Activated CD8-positive, alpha-beta T cell treated with anti-CD3 and anti-CD28 coated beads for 36 hours (primary cell): ENCODE results near the gene MAGEA6. TPM values are rescaled to one million over a fixed set of nuclear protein-coding genes. Genes with fewer than 3 reads are reported as not detected.
"Not testable (repeated sequence)": the region's sequence is repeated elsewhere in the genome, so short reads cannot be mapped to it uniquely, and the experiment has no call there.

ENCODE experiments used
- ATAC-seq: fragments of 200-7000 bp; cut with Tn5 transposase; one replicate; pipeline ENCODE4 v1.10.0; 2021; ENCODE audit warnings: mild to moderate bottlenecking, moderate library complexity
- CTCF ChIA-PET: fragments of 350-600 bp; sonication (Branson Sonifier 250); formaldehyde crosslinking; loops from one replicate; lab custom pipeline; 2021; ENCODE audit warnings: antibody characterized with exemption; lab: Charles Lee
- POLR2A ChIA-PET: fragments of 350-600 bp; sonication (Branson Sonifier 250); formaldehyde crosslinking; loops from one replicate; lab custom pipeline; 2021; ENCODE audit warnings: antibody characterized with exemption; lab: Charles Lee
- DNase-seq: peaks from one replicate; pipeline ENCODE4 v3.0.0-alpha.2; 2020
- H3K27ac Mint-ChIP-seq: one replicate; pipeline ENCODE4 v1.8.0; 2021; ENCODE audit warnings: mild to moderate bottlenecking, mixed read lengths
- H3K27me3 Mint-ChIP-seq: one replicate; pipeline ENCODE4 v1.8.0; 2021; ENCODE audit warnings: mixed read lengths
- H3K36me3 Mint-ChIP-seq: one replicate; pipeline ENCODE4 v1.8.0; 2021; ENCODE audit warnings: low read depth, mixed read lengths
- H3K4me1 Mint-ChIP-seq: one replicate; pipeline ENCODE4 v1.8.0; 2021; ENCODE audit warnings: low read depth, mixed read lengths
- H3K4me3 Mint-ChIP-seq: one replicate; pipeline ENCODE4 v1.8.0; 2021; ENCODE audit warnings: mild to moderate bottlenecking, moderate library complexity, mixed read lengths
- H3K9me3 Mint-ChIP-seq: one replicate; pipeline ENCODE4 v1.8.0; 2021; ENCODE audit warnings: mixed read lengths
- CTCF ChIP-seq: fragments of 200-600 bp; IDR thresholded peaks from one replicate; pipeline ENCODE4 v1.8.0; 2022; ENCODE audit warnings: antibody characterized with exemption, mild to moderate bottlenecking
- intact Hi-C: fragments of 100-400 bp; cut with micrococcal nuclease; formaldehyde crosslinking; loops from one replicate; pipeline ENCODE4 v1.10.0; 2022
- total RNA-seq, 2 experiments: library from RNA; stranded (reverse); gene quantifications; one replicate each; pipeline ENCODE4 v1.2.3, GENCODE V29; 2021

The MAGEA6 gene
- total RNA-seq, 2 experiments from 2014 or later: not detected

- CTCF ChIA-PET, H3K36me3 Mint-ChIP-seq, H3K9me3 Mint-ChIP-seq, ATAC-seq, H3K4me3 Mint-ChIP-seq, intact Hi-C loops, H3K4me1 Mint-ChIP-seq, H3K27ac Mint-ChIP-seq, POLR2A ChIA-PET, DNase-seq, H3K27me3 Mint-ChIP-seq: not testable (repeated sequence)
These were observed 14.6 kb downstream of the MAGEA6 start for GRCh38 chrX:152754871-152755270.

GRCh38 chrX:152753686-152754650, 15.5 kb downstream of the MAGEA6 start, which contains the start of gene MAGEA2:
TSS of gene MAGEA2 (minus strand) at chrX:152753842. CDS start at chrX:152751363, 2,479 bp downstream.
- ATAC-seq, POLR2A ChIA-PET, DNase-seq, CTCF ChIA-PET, H3K27ac Mint-ChIP-seq, H3K9me3 Mint-ChIP-seq, H3K36me3 Mint-ChIP-seq, H3K27me3 Mint-ChIP-seq, H3K4me3 Mint-ChIP-seq, H3K4me1 Mint-ChIP-seq, intact Hi-C loops: not testable (repeated sequence)

GRCh38 chrX:152738560-152738959, 30.9 kb downstream of the MAGEA6 start:
- no peak for DNase-seq
- no peak for ATAC-seq
- H3K9me3 Mint-ChIP-seq: no peaks in the 10 kb centered on the region
- no peaks in the 10 kb centered on the region for H3K27me3 Mint-ChIP-seq
- H3K4me3 Mint-ChIP-seq: no peak overlapping the region
- POLR2A ChIA-PET: no interaction called here
- H3K4me1 Mint-ChIP-seq: no peaks in the 10 kb centered on the region
- H3K27ac Mint-ChIP-seq: no peak overlapping the region
- no peak for TF ChIP-seq CTCF
- H3K36me3 Mint-ChIP-seq: no peaks in the 10 kb centered on the region
- intact Hi-C loops: no loop called here
- CTCF ChIA-PET: no interaction called here

- H3K4me3 Mint-ChIP-seq, intact Hi-C loops, H3K4me1 Mint-ChIP-seq, POLR2A ChIA-PET, ATAC-seq, H3K27me3 Mint-ChIP-seq, H3K36me3 Mint-ChIP-seq, CTCF ChIA-PET, H3K27ac Mint-ChIP-seq, DNase-seq, H3K9me3 Mint-ChIP-seq: not testable (repeated sequence)
These were observed 33.0 kb downstream of the MAGEA6 start for GRCh38 chrX:152736528-152736927.

- no peaks in the 10 kb centered on the region for H3K27me3 Mint-ChIP-seq
- CTCF ChIA-PET: no interaction called here
- no peak for ATAC-seq
These were observed 33.5 kb downstream of the MAGEA6 start for GRCh38 chrX:152735860-152736511.

GRCh38 chrX:152735101-152735500, 34.4 kb downstream of the MAGEA6 start:
- Mint-ChIP-seq H3K36me3 (no peaks in the 10 kb centered on the region), H3K27me3 (no peaks in the 10 kb centered on the region), H3K9me3 (no peaks in the 10 kb centered on the region), H3K27ac (no peak overlapping the region), H3K4me1 (no peaks in the 10 kb centered on the region), H3K4me3 (no peak overlapping the region)
- no peak for DNase-seq
- no peak for ATAC-seq
- ChIA-PET POLR2A (no interaction called here), CTCF (no interaction called here)
- intact Hi-C loops: no loop called here
- no peak for TF ChIP-seq CTCF

More at GRCh38 chrX:152735860-152736511, 33.5 kb downstream of the MAGEA6 start:
- H3K4me3 Mint-ChIP-seq: no peak overlapping the region
- TF ChIP-seq CTCF: no peak
- POLR2A ChIA-PET: no interaction called here
- H3K9me3 Mint-ChIP-seq: no peaks in the 10 kb centered on the region
- H3K27ac Mint-ChIP-seq: no peak overlapping the region
- DNase-seq: no peak
- intact Hi-C loops: no loop called here
- H3K4me1 Mint-ChIP-seq: no peaks in the 10 kb centered on the region
- H3K36me3 Mint-ChIP-seq: no peaks in the 10 kb centered on the region

GRCh38 chrX:152734143-152734858, 35.2 kb downstream of the MAGEA6 start:
- H3K27me3 Mint-ChIP-seq, DNase-seq: not testable (repeated sequence)

More at GRCh38 chrX:152734143-152734858, 35.2 kb downstream of the MAGEA6 start:
- CTCF ChIA-PET, H3K36me3 Mint-ChIP-seq, H3K4me1 Mint-ChIP-seq, H3K4me3 Mint-ChIP-seq, intact Hi-C loops, H3K9me3 Mint-ChIP-seq, POLR2A ChIA-PET, ATAC-seq, H3K27ac Mint-ChIP-seq: not testable (repeated sequence)
